HG03354 (cell line): ENCODE measurements around the gene RELCH.
"Not testable (repeated sequence)": the region's sequence is repeated elsewhere in the genome, so short reads cannot be mapped to it uniquely, and the experiment has no call there.

Source experiments
- ATAC-seq: cut with Tn5 transposase; IDR thresholded peaks from one replicate; pipeline ENCODE4 v1.9.1; 2021; ENCODE audit warnings: mild to moderate bottlenecking; ENCODE audit not compliant: unreplicated experiment, poor library complexity, severe bottlenecking

RELCH gene, protein sequence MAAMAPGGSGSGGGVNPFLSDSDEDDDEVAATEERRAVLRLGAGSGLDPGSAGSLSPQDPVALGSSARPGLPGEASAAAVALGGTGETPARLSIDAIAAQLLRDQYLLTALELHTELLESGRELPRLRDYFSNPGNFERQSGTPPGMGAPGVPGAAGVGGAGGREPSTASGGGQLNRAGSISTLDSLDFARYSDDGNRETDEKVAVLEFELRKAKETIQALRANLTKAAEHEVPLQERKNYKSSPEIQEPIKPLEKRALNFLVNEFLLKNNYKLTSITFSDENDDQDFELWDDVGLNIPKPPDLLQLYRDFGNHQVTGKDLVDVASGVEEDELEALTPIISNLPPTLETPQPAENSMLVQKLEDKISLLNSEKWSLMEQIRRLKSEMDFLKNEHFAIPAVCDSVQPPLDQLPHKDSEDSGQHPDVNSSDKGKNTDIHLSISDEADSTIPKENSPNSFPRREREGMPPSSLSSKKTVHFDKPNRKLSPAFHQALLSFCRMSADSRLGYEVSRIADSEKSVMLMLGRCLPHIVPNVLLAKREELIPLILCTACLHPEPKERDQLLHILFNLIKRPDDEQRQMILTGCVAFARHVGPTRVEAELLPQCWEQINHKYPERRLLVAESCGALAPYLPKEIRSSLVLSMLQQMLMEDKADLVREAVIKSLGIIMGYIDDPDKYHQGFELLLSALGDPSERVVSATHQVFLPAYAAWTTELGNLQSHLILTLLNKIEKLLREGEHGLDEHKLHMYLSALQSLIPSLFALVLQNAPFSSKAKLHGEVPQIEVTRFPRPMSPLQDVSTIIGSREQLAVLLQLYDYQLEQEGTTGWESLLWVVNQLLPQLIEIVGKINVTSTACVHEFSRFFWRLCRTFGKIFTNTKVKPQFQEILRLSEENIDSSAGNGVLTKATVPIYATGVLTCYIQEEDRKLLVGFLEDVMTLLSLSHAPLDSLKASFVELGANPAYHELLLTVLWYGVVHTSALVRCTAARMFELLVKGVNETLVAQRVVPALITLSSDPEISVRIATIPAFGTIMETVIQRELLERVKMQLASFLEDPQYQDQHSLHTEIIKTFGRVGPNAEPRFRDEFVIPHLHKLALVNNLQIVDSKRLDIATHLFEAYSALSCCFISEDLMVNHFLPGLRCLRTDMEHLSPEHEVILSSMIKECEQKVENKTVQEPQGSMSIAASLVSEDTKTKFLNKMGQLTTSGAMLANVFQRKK

DNA sequence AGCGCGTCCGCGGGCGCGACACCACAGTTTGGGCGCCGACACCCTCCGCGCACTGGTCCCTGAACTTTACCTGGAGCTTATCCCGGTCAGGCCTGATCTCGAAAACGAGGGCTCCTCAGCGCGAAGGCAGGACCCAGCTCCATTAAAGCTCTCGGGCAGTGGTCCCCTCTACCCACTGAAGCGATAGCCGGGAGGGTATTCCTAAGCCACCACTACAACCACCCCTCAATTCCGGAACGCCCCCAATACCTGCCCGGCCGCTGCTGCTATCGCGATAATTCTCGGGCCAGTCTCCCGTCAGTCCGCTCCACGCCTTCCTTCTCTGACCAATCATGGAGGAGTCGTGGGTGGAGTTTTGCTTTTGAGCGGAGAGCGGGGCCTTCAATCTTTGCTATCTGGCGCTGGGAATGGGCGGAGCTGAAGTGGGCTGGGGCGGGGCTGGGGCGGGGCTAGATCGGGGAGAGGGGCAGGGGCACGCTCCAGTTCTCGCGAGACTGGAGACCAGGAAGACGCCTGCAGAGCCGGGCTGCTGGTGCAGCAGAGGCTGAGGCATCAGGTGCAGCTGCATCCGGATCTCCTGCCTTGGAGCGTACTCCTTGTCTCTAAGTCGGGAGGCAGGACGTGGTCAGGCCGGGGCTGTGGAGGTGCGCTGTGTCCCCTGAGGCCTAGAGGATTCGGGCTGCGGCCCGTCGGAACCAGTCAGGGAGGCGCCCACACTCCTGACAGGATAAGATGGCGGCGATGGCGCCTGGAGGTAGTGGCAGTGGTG is at the start of gene RELCH, which contains the start of gene PIGN:
TSS of gene RELCH (plus strand) at position 482 of the 769 bp plus-strand sequence. CDS start at position 733, 251 bp downstream.
TSS of gene PIGN (minus strand) at position 283 of the 769 bp plus-strand sequence. CDS start 25,703 bp downstream, outside the sequence.
- peak; percentile 93 for ATAC-seq

DNA sequence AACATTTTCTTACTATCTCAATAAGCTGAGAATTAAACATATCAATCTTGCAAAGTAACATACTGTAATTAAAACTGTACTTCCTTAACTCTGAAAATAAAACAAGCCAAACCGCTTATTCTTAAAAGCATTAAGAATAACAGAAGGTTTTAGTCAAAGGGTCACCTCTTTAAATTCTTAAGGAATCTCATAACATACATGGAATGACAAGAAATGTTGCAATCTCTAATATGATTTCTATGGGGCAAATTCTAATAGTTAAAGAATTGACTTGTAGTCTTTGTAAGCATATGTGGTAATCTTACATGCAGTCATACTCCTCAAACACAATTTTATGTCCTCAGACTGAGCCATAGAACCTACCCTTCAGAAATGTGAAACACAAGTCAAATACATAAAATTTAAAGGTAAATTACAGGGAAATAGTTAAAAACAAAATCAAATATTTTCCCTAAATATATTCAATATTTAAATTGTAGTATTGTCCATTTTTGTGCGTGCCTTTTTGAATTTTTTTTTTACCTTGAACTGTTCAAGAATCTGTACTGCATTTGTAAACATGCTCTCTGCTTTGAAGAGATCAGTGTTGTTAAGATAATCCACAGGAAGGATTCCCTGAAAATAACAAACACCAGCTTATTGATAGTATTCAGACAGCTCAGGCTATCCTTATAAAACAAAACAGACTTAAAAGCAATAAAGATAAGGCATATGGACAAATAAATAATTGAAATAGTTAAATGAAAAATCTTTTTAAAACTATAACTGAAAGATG is 48.4 kb upstream of the RELCH start:
- ATAC-seq, result no peak

DNA sequence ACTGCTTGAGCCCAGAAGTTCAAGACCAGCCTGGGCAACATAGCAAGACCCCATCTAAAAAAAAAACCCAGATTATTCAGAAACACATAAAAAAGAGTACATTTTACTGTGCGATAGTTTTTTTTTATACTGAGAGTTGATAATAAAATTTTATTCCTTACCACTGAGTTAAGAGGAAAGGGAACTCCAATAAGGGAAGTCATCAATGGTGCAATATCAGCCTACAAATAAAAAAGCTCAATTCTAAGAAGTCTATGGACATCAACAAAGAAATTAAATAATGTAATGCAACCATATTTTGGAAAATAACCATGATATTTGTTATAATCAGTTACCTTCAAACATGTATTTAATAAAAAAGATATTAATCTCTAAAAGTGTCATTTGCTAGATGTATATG is 46.8 kb upstream of the RELCH start:
- ATAC-seq, result no peak

DNA sequence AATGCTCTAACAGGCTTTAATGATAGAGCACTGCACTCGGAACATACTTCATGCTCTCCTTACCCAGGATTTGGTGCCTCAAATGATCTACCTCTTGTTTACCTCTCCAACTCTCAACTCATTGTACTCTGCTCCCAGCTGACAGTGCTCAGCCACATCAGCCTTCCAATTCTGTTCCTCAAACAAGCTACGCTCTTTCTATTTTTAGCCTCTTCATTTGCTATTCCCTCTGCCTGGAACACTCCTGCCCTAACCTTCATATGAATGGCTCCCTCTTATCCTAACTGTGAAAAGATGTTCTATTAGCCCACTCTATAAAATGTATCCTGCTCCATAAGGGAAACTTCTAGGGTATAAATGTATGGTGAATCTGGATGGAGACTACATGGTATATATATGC is 42.7 kb upstream of the RELCH start:
- ATAC-seq, result no peak

DNA sequence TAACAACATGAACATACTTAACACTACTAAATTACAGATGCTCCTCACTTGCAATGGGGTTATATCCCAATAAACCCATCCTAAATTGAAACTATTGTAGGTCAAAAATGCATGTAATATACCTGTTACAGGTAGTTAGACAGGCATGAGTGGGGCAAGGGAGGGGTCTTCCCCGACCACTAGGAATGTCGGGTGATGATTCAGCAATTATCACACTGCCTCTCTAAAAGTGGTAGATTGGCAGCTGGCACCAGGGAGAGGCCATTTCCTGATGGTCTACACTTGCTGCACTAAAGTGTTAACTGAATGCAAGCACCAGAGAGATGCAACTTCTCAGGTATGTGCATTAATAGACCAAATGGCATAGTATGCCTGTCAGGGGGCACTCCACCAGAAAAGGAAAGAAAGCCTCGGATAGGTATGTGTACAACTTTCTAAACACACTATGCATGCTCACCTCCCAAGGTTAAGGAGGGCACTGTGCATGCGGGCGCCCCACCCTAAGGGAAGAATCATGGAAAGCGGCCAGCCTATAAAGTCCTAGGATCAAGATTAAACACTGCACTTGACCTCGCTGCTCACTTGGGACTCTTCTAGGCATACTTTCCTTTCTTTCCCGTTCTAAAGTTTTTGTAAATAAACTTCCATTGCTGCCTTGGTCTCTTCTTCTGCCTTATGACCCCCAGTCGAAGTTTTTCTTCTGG is 35.8 kb upstream of the RELCH start:
- no peak for ATAC-seq

DNA sequence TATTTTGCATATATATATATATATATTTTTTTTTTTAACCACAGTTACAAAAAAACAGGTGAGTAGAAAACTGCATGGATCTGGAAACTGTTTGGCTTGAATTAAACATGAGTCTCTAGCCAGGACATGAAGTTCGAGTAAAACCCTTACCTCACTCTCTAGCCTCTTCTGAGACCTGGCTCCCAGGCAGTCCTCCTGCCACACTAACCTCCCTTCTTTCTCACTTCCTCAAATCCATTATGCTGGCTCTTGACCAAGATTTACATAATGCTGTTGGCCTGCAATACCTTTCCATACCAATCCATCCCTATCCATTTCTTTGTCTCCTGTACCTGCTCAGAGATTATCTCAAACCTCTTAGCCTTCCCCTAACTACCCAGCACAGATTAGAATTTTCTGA is 34.2 kb upstream of the RELCH start:
- ATAC-seq, result no peak

DNA sequence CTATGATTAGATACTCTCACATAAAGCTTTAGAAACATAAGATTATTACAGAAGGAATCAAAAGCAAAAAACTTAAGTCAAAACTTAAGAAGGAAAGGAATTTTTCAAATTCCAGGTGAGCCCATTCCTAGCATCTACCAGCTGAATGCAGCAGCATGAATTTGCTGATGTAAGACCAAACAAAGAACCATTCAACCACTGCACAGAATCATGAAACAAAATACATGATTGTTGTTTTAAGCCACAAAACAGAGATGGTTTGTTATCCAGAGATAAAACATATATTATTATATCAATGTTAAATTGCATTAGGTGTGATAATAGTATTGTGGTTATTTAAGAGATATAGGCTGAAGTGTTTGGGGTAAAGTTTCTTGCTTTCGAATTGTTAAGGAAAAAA is 29.2 kb upstream of the RELCH start:
- ATAC-seq, result no peak

DNA sequence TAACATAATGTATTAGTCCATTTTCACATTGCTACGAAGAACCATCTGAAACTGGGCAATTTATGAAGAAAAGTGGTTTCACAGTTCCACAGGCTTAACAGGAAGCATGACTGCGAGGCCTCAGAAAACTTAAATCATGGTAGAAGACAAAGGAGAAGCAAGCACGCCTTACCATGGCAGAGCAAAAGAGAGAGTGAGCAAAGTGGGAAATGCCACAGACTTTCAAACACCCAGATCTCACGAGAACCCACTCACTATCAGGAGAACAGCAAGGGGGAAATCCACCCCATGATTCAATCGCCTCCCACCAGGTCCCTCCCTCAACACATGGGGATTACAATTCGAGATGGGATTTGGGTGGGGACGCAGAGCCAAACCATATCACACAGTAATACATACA is 22.7 kb upstream of the RELCH start:
- ATAC-seq, result no peak

DNA sequence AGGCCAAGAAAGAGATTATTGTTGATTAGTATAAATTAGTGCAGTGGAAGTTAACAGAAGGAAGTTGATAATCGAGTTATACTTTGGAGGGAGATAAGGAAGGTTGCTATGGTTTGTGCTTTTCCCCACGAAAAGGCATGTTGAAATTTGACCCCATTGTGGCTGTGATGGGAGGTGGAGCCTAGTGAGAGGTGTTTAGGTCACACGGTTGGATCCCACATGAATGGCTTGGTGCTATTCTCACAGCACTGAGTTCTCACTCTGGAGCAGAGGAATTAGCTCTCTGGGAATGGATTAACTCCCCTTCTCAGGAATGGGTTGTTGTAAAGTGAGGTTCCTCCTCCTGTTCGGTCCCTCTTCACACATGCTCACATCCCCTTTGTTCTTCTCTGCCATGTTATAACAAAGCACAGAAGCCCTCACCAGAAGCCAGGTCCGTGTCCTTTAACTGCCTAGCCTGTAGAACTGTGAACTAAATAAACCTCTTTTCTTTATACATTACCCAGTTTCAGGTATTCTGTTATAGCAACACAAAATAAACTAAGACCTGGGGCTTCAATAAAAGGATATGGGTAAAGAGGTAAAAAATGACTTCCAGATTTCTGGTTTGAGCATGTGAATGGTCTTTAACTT is 22.1 kb upstream of the RELCH start:
- ATAC-seq, result no peak

DNA sequence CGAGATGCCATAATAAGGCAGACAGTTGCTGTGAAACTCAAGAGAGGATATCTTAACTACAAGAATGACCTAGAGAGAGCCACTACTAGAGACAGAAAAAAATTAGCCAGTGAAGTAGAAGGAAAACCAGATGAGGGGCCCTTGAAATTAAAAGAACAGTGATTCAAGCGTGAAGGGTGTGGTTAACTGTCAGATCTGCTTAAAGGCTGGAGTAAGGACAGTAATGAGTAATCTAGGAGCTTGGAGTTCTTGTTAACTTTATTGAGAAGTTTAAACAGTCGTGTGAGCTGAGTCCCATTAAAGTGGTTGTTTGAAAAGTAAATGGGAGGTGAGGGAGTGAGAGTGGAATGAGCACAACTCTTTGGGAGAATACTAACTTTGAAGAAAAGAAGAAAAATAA is 21.5 kb upstream of the RELCH start:
- ATAC-seq, result no peak

DNA sequence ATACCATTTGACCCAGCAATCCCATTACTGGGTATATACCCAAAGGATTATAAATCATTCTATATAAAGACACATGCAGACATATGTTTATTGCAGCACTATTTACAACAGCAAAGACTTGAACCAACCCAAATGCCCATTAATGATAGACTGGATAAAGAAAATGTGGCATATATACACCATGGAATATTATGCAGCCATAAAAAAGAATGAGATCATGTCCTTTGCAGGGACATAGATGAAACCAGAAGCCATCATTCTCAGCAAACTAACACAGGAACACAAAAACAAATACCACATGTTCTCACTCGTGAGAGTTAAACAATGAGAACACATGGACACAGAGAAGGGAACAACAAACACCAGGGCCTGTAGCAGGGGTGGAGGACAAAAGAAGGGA is 20.5 kb upstream of the RELCH start:
- not testable (repeated sequence) for ATAC-seq

DNA sequence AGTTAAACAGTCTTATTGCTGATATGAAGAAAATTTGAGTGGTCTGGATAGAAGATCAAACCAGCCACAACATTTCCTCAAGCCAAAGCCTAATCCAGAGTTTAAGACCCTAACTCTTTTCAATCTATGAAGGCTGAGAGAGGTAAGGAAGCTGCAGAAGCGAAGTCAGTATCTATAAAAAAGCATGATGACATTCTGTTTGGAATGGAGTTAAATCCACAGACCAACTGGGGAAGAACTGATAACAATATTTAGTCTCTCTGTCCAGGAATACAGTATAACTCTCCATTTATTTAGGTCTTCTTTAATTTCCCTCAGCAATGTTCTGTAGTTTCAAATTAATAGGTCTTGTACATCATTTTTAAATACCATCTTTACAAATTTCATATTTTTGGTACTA is 16.2 kb upstream of the RELCH start:
- no peak for ATAC-seq

DNA sequence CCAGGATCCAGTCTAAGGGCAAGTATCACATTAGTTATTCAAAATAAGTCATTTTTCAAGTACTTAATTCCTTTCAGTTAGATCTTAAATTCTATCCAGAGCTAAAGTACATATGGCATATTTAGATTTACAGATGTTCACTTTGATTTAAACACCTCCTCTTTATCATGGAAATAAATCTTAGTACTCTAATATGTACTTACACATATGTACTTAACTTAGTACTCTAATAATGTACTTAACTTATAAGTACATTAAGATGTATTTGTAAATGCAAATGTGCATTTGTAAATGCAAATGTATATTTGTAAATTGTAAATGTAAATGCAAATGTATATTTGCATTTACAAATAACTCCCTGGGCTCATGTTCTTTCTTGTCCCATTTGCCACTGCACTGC is 14.8 kb upstream of the RELCH start:
- ATAC-seq, result no peak

DNA sequence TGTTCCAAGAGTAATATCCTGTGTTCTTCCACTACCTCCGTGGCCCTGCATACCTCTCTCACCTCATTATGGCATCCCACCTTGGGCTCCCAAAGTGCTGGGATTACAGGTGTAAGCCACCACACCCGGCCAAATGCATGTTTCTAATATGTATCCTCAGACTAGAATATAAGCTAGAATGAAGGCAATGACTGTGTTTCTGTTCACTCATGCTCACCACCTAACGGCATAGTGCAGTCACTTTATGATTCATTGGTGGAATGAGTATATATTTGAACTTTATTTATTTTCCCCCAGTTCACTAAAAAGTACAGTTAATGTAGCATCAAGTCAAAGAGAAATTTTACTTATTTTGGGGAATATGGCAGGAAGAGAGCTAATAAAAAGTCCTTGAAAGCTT is 11.5 kb upstream of the RELCH start:
- ATAC-seq, result no peak

DNA sequence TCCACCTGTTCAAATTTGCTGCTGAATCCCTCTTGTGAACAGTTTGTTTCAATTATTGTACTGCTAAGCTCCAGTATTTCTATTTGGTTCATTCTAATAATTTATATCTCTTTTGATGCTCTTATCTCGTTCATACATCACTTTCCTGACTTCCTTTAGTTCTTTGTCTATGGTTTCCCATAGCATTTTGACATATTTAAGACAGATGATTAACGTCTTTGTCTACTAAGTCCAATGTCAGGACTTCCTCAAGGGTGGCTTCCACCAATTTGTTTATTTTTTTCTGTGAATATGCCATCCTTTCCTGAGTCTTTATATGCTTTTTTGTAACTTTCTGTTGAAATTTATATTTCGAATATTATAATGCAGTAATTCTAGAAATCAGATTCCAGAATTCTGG is 9.8 kb upstream of the RELCH start:
- ATAC-seq, result no peak

DNA sequence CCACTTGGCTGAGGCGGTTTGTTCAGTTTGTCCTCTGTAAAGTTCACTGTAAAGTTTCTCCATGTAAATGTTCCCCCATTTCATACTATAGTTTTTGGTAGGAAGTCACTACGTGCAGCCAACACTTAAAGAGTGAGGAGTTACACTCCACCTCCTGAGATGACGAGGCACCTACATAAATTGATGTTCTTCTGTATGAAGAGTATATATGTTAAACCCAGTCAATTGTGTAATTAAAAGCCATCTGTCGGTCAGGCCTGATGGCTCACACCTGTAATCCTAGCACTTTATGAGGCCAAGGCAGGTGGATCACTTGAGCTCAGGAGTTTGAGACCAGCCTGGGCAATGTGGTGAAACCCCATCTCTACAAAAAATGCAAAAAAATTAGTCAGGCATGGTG is 7.8 kb upstream of the RELCH start:
- ATAC-seq, result peak; percentile 44

DNA sequence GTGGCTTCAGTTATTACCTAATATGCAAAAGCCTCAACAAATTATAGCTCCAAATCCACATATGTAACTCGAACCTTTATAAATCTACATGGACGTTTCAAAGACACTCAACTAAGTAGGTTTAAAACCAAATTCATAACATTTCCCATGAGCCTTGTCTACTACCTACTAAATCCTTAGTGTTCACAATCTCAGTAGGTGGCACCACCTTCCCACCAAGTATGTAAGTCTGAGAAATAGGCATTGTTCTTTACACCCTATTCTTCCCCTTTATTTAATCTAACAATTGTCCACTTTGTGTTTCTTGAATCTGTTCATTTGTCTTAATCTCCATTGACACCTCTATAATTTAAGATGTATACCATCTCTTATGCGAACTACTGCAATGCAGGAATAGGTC is 4.8 kb upstream of the RELCH start:
- ATAC-seq, result no peak
